ENCODE measurements around the gene CCDC61. TPM values are rescaled to one million over a fixed set of nuclear protein-coding genes. Genes with fewer than 3 reads are reported as not detected.
A peak's percentile ranks its signal among the peaks of the same experiment; 100 is the strongest.

The CCDC61 gene
- total RNA-seq, 1 experiment from 2014 or later, result 16.9 TPM

- Histone ChIP-seq H3T11ph (ENCODE audit: low read length) (no peak overlapping the region), H2BK5ac (ENCODE audit: insufficient read length, low read length) (no peak overlapping the region), H2AK5ac (ENCODE audit: insufficient read length, low read length) (no peak overlapping the region), H3K79me2 (ENCODE audit: insufficient read depth, low read length) (no peaks in the 10 kb centered on the region), H2BK12ac (ENCODE audit: insufficient read length, low read depth, low read length) (no peak overlapping the region), H3K27ac (ENCODE audit: insufficient read length, low read depth, low read length) (no peak overlapping the region), H4K20me1 (ENCODE audit: control insufficient read depth, insufficient read depth, insufficient read length) (no peaks in the 10 kb centered on the region), H3K9me3 (ENCODE audit: control insufficient read depth, low read depth, low read length) (no peaks in the 10 kb centered on the region), H4K5ac (ENCODE audit: insufficient read length, low read depth, low read length) (no peak overlapping the region), H4K91ac (ENCODE audit: insufficient read length, low read depth, low read length) (no peak overlapping the region), H3K4ac (ENCODE audit: low read depth, low read length) (no peak overlapping the region), H3K4me2 (ENCODE audit: insufficient read depth, insufficient read length, low read length) (peak overlapping the region; percentile 41), H2BK20ac (ENCODE audit: low read depth, low read length, poor library complexity, severe bottlenecking) (no peak overlapping the region), H3K56ac (ENCODE audit: insufficient read length, low read depth, low read length) (no peak overlapping the region), H2BK15ac (ENCODE audit: low read depth, low read length) (no peak overlapping the region), H3K27me3 (ENCODE audit: insufficient read depth, low read length) (no peaks in the 10 kb centered on the region), H4K8ac (replicated peaks; ENCODE audit: insufficient read length, low read depth, low read length) (no peak overlapping the region), H3K23ac (ENCODE audit: insufficient read length, low read depth, low read length) (no peak overlapping the region), H3K18ac (ENCODE audit: insufficient read length, low read depth, low read length) (no peak overlapping the region), H3K23me2 (ENCODE audit: insufficient read length, low read depth, low read length, poor library complexity, severe bottlenecking) (peaks cover 7% of the 10 kb centered on the region), H3K4me1 (ENCODE audit: insufficient read depth, low read length) (no peaks in the 10 kb centered on the region), H3K9ac (ENCODE audit: extremely low read depth, insufficient read length, low read length) (no peak overlapping the region), H3K79me1 (ENCODE audit: insufficient read depth, low read depth, low read length, poor library complexity, severe bottlenecking) (no peaks in the 10 kb centered on the region), H2AFZ (ENCODE audit: low read length) (no peak overlapping the region), H3K14ac (ENCODE audit: insufficient read depth, low read length) (no peak overlapping the region), H2BK120ac (ENCODE audit: low read depth, low read length, poor library complexity, severe bottlenecking) (no peak overlapping the region)
- peak overlapping the region; percentile 48 to 96 (median 92); a peak in 5 of 7 replicates for H3K27ac Mint-ChIP-seq
- no CpG with 5 or more reads among the region's 43 CpGs for WGBS (ENCODE audit: extremely low coverage, insufficient read length, low lambda C conversion rate)
- peak overlapping the region; percentile 71 to 86 for H3K4me3 Mint-ChIP-seq
- peak; percentile 96 for DNase-seq
- peaks cover 0 to 4% (median 3%) of the 10 kb centered on the region in 3 experiments; a peak in 1 of 7 replicates for H3K36me3 Mint-ChIP-seq (ENCODE audit: insufficient read depth in 1 of 3, low read depth in 3 of 3)
- peaks cover 5 to 17% of the 10 kb centered on the region in 2 experiments for H3K4me1 Mint-ChIP-seq
- peaks cover 43% of the 10 kb centered on the region for H3K27me3 Mint-ChIP-seq (ENCODE audit: low read depth)
- H3K9me3 Mint-ChIP-seq, result peaks cover 0 to 1% of the 10 kb centered on the region in 2 experiments; a peak in 1 of 5 replicates
- TF ChIP-seq CTCF (conservative IDR thresholded peaks at IDR 0.05), result no peak
These were observed 42.4 kb upstream of the CCDC61 start for GRCh38 chr19:45952686-45953505.
